GM21619 (cell line): ENCODE measurements around the gene BCAS3.

Source experiments
- ATAC-seq: cut with Tn5 transposase; IDR thresholded peaks from one replicate; pipeline ENCODE4 v1.9.1; 2021; ENCODE audit not compliant: unreplicated experiment

BCAS3 gene

DNA sequence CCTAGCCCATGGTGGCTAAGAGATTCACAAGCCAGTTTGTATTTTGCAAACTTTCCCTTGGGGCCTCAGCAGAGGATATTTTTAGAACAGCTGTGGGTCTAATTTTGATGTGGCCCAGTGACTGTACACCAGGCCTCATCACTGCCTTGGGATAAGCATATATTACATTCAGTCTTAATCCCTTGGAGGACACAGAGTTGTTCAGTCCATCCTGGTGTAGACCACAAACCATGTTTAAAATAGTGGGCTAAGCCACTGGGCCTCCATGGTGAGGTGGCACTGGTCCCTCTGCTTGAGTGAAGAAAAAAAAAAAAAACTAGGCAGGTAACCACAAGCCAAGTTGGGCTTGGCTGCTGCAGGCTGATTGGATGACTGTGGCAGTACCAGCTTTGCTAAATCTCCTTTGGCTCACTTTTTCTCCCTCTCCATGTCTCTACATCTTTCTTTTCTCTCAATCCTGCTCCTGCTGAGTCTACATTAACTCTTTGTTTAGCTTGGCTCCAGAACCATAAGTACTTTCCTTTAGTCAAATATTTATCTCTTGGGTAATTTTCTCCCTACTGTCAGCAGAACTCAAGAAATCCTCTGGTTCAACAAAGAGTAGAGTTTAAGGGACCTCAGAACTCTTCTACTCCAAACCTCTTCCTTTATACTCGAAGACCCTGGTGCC lies 602.0 kb downstream of the BCAS3 start:
- ATAC-seq = no peak

DNA sequence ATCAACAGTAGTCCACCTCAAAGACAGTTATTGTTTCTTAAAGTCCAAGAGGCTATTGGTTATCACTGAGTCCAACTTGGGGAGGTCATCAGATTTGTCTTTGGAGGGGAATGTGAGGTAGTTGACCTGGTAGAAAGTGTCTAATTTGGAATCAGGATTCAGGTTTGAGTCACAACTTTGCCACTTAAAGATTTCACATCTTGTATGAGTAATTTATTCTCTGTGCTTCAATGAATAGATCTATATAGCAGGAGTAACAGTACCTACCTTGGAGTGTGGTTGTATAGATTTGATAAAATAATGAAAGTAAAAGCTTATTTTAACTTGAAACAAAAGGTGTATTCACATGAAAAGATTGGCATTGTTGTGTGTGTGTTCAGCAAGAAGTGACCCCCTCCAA lies 602.7 kb downstream of the BCAS3 start:
- peak; percentile 50 for ATAC-seq

DNA sequence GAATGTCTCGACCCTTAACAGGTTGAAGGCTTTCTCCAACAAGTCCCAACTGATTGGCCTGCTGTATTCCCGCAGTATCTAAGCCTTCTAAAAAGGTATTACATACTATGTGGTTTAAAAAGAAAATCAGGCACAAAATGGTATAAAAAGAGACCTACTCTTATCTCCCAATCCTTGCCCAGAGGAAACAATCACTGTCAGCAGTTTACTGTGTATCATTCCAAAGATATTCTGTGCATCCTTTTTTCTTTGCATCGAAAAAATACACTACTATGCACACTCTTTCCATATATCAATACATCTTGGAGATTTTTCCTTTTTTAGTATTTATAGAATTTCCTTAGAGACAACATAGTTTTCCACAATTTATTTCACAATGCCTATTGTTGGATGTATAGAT lies 603.2 kb downstream of the BCAS3 start:
- ATAC-seq = no peak

DNA sequence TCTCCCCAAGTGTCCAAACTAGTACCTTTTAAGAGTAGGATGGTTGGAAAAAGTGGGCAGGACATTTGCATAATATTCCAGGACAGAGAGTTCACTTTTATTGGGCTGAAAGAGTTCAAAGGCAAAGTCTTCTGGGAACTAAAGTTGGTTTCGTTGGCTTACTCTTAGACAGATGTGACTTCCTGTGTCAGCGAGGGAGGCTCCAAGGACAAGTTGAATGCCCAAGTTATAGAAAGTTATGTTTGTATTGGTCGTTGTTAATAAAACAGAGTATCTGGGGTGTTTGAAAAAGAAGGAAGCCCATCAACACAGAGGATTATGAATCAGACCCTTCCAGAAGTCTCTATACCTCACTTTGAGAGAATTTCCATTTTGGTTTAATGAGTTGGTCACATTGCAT lies 604.7 kb downstream of the BCAS3 start:
- ATAC-seq = no peak

DNA sequence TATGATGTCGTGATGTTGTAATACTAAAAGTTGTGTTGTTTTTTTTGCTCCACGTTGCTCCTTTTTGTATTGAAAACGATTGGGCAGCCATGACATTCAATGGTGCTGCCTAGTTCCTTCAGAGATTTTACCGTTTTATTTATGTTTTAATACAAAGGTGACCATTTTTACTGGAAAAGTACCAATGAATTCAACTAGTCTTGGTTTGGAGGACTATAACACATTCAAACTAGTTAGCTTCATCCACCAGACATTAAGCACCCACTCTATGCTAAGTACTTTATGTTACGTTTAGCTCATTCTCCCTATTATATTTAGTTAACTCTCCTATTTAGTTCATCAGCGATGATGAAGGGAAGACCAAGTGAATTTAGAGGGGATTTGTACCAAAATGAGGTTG lies 605.4 kb downstream of the BCAS3 start:
- ATAC-seq = no peak

DNA sequence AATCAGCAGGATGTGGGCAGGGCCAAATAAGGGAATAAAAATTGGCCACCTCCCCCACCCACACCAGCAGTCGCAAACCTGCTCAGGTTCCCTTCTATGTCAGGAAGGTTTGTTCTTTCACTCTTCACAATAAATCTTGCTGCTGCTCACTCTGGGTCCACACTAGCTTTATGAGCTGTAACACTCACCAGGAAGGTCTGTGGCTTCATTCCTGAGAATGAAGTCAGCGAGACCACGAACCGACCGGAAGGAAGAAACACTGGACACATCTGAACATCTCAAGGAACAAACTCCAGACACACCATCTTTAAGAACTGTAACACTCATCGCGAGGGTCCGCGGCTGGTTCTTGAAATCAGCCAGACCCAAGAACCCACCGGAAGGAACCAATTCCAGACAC lies 606.5 kb downstream of the BCAS3 start:
- no peak for ATAC-seq

DNA sequence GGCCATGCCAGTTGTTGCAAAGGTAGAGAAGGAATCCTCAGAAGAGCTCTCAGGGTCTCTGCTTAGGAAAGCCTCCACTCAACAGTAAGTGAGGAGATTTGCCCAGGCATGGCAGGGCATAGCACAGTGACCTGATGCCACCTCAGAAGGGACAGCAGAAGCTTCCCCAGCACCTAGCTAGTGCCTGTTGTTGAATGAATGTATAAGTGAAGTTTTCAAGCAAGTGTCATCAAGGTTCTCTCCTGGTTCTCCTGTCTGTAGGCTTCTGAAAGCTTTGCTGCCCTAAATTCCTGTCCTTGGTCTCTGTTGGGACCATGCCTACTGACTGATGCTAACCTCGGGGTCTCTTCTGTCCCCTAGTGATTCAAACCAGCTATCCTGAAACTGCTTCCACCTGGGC lies 607.1 kb downstream of the BCAS3 start:
- no peak for ATAC-seq

DNA sequence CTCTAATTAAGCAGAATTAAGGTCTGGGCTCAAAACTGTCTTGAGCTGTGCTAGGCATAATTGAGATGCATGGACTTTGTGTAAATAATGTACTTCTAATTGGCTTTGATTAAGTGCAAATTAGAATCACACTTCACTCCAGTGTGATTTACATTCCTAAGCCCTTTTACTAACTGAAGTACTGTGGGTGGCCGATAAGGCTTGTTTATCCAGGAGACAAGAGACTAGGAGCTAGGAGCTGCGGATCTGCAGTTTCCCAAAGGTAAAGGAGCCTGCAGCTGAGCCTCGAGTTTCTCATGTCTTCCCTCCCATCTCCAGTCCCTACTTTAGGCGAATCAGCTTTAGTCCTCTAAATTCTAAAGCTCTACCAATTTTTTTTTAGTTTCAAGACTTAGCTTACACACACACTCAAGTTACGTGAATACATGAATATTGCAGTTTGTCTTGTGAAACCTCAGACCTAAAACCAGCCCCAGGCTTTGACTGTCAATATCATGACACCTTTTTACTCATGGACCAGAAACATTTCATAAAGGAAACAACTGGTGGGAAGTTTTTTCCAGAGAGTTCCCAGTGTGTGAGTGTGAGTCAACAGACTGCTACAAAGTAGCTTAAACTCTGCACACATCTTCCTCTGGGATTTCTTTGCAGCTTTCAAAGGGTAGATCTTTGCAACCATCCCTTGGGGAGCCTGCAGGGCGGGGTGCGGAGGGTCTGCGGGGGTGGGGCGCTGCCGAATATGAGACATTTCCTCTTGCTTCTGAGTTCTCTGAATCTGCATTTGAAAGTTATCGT lies 608.1 kb downstream of the BCAS3 start:
- no peak for ATAC-seq

DNA sequence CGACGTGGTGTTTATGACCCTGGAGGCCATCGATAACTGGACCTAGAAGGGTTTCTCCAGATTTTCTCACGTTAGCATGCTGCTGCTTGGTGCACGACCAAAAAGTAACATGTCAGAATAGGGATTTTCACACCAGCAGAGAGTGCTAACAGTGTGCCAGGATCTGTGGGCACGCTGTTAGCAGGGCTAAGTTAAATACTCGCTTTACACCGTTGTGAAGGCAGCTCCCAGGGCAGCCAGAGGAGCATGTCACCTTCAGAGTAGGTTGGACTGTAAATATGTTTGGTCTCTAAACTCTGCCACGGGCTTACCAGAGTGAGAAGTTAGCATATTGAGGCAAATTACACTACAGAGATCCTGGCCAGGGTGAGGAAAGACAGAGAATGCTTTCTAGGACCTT lies 608.8 kb downstream of the BCAS3 start:
- ATAC-seq = no peak

DNA sequence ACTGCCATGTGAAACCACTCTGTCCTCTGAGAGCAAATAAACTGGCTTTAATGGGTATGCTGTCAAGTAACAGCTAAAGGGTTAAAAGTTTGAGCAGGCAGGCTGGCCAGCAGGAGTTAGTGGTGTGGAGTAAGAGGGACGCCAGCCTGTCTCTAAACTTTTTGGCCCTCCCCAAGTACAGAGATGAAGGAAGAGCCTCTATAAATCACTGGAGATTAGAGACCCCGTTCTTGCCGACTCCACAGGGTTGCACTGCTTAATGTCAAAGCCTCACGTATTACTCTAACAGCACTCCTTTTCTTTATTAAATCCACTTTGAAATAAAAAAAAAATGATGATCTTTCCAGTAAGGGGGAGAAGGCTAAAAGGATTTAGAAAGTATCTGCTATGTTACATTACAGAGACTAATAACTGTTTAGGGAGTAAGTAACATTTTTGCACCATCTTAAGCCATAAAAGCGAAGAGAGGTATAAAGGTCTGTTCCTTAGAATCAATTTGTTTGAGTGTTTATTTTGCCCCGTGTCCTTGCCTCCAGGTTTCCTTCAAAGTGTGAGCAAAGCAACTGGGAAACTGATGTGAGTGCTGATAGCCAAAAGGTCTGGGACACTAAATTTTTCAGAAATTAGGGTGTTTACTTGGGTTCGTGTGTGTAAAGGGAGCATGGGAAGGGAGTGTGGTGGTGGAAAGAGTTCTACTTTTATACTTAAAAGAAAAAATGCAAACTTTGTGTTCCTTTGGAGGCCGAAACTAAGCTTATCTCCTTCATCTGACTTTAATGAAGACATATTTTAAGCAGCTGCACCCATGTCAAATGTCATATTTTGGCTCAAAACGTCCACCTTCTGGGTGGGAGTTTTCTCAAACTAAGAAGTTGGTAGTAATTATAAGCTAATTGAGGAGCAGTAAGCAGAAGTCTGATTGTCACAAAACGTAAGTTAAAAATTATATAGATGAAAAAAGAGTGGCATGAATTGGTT lies 612.0 kb downstream of the BCAS3 start:
- no peak for ATAC-seq

DNA sequence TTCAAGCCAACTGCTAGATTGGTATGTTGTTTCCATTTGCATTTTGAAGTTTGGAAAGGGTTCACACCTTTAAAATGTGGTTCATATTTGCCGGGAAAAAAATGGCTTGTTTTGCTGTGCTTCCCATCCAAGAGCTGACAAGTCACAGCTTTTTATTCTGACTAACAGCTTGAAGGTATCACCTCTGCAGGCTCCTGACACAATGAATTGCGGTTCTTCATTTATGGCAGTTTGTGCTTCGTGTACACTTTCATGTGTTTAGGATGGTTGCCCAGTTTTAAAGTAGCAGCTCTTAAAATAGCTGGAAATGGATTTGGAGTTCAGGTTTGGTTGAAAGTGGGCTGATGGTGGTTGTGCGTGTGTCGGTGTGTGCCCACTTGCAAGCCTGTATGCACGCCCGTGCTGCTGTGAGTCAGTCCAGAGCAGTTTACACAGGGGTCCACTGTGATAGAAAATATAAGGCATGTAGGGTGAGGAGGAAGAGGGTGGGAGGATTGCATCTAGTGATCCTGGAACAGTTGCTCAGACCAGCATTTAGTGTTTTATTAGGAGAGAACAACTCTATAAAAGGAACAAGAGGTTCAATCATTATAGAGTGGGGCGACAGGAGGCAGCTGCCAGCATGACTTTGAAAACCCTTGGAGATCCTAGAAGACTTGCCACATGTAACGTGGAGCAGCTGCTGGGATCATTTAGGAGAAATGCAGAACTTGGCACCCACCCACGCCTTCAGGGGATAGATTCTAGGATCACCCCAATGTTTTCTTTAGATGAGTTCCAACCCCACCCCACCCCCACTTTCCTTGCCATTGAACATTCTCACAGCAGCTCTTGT lies 614.0 kb downstream of the BCAS3 start:
- no peak for ATAC-seq

DNA sequence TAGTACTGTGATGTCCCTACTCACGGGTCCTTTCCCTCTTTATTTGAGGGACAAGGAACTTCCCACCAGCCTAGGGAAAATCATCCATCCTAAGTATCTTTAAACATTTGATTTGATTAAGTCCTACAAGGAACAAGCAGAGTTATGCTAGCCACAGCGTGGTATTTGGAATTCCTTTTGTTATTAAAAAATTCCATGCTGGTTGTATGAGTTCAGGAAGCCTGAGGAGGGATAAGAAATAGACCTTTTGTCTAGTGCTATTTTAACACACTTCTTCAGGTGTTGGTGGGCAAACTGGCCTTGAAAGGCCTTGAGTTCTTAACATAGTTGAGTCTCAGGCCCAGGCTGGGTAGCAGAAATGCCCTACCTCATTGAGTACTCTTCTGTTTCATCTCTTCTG lies 616.6 kb downstream of the BCAS3 start:
- ATAC-seq = no peak

DNA sequence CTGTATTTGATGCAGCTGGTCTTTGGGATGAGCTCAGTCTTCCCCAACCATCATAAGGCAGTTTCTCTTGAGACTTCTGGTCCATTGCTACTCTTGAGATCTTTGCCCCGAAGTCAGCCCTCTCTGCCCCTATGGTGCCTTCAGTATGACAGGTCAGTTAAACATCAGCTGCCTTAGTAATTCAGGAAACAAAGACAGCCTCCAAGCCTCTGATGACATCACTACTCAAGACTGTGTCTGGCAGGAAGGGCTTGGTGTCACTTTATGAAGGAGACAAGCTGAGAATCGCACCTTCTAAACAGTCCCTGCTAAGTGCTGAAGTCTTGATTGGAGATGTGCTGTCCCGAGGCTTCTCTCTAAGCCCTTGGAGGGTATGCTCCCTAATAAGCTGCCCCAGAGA lies 617.1 kb downstream of the BCAS3 start:
- ATAC-seq = no peak

DNA sequence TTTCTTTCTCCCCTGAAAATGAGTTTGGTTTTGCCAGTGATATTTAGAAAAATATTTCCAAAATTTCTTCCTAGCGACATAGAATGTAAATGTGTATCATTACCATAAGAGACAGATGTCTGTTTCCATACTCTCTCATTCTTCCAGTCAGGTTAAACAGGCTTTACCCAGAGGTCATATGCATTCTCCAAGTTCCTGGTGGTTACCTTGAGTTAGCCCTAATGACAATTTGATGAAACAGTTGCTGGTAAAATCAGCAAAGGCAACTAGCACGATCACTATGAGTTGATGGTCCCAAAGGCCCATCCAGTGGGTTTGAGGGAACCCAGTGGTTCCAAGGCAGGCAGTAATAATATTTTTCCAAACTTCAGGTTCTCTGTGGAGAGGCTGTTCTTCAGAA lies 618.4 kb downstream of the BCAS3 start:
- no peak for ATAC-seq

DNA sequence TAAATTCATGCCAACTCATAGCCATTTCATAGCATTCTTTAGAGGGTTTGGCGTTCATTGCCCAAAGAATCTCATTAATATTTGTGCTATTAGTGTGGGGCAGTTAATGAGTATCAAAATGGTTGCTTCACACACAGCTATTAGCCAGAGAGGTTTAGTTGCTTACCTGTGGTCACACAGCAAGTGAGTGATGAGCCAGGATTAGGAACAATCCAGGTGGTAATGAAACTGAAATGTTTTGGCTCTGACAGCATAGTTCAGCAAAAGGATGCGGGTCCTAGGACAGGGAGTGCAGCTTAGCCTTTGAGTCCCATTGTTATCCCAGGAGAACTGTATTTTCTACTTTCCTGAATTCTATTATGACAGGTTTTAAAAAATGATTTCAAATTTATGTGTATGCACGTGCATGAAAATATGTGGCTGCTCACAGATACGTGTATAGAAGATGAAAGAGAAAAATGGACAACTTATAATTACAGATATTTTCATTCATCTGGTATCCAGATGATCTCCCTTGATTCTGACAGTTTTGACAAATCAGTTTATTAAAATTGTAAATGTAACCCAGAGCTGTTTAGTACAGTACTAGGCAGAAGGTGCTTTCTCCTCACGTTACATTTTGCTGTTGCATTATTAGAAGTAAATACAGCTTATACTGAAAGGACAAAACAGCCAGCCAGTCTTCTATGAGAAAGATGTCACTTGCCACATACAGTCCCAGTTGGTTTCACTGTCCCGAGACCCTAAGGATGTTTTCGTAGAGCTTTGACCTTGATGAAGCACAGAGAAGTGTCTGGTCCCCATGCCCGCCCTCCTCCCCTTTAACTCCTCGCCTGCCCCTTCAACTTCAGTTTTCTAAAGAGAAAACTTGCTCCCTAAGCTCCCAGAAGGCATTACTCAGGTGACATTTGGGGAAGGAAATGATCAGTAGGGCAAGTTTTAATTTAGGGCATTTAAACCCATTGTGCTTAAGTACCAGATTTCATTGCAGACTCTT lies 622.2 kb downstream of the BCAS3 start:
- no peak for ATAC-seq

DNA sequence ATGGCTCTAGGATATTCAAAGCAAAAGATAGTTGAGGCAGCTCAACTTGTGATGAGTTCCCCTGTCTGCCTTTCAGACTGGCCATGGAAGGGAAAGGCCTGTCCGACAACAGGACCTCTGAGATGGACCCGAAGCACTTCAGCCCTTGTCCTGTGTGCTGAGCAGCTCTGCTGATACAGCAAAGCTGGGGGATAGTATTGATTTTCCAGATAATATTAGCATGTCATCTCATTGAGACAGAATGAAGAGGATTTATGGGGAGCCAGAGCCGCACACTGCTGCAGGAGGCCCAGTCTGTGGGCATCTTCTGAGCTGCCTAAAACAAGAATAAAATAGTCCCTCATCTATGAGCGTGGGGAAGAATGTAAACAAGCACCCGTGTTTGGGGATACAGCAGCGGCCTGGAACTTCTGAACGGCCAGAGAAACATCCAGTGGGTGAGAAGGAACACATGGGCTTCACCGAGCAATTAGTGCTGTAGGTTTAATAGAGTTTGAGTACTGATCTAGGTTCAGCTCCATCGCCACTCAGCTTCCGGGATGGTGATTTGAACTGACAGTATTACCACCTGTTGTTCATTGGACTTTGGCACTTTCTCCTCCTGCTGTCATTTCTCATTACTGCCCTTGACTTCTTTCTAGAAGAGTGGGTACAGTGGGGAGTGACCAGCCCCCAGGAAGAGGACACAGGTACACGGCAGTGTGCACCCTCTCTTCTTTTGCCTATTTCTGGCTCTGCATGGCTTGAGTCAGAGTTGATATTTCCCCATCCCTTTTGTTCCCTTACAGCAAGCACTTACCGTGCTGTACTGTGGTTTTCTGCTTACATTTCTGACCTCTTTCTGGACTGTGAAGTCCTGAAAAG lies 625.5 kb downstream of the BCAS3 start:
- ATAC-seq = no peak

DNA sequence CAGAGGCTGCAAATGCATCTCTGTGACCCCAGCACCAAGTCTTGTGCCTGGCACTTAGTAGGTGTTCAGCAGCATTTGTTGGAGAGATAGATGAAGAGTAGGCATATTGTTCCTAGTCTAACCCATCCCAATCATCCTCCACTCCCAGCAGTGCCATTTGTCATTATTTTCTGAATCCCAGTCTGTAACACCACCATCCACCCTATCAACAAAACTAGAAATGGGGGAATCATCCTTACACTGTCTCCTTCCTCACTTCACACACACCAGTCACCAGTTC lies 626.1 kb downstream of the BCAS3 start:
- ATAC-seq = no peak

DNA sequence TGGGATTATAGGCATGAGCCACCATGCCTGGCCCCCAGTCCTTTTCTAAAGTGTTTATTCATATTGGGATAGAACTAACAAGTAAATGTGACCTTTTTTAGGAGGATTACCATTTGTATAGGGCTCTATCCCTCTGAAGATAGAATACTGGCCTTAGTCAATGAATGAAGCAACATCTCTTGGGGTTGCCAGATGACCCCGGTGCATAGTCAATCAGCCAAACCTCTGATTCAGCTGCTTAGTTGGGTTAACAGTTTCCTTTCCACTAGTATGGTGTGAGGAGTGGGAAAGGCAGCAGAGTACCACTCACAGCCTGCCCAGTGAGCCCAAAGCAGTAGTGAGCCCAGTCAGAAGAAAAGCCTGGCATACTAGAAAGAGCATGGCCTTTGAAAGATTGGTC lies 627.4 kb downstream of the BCAS3 start:
- ATAC-seq = no peak

DNA sequence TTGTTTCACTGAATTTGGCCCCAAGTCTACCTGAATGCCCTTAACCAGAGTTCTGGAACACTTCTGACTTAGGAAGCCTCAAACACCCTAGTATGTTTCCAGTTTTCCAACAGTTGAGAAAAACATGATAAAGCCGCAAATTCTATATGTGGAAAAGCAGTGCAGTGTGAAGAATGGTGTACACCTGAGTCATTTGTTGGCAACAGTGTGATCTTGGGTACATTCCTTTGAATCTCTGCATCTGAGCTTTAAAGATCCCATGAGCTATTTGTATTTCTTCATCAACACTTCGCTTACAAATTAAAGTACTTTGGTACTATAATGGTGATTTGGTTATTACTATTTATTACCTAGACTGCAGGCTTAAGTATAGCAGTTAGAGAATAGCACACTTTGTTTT lies 628.4 kb downstream of the BCAS3 start:
- no peak for ATAC-seq
